Type B pancreatic cell (in vitro differentiated cells): Measurements from ENCODE around the gene DRGX. TPM values are rescaled to one million over a fixed set of nuclear protein-coding genes. Genes with fewer than 3 reads are reported as not detected.

Source experiments
- DNase-seq: peaks from one replicate; pipeline ENCODE4 v3.0.0; 2021; ENCODE audit warnings: mixed read lengths; ENCODE audit not compliant: unreplicated experiment; ENCODE audit errors: extremely low spot score
- H3K27ac Mint-ChIP-seq: 2 replicates; pipeline ENCODE4 v1.8.0; 2021; ENCODE audit warnings: mild to moderate bottlenecking, mixed read lengths
- H3K27me3 Mint-ChIP-seq: 2 replicates; pipeline ENCODE4 v1.8.0; 2021; ENCODE audit warnings: mixed read lengths
- H3K36me3 Mint-ChIP-seq: 2 replicates; pipeline ENCODE4 v1.8.0; 2021; ENCODE audit warnings: mixed read lengths
- H3K4me1 Mint-ChIP-seq: one replicate; pipeline ENCODE4 v1.8.0; 2021; ENCODE audit warnings: mixed read lengths; ENCODE audit not compliant: unreplicated experiment
- H3K4me3 Mint-ChIP-seq: 2 replicates; pipeline ENCODE4 v1.8.0; 2021; ENCODE audit warnings: mild to moderate bottlenecking, mixed read lengths
- H3K9me3 Mint-ChIP-seq: 2 replicates; pipeline ENCODE4 v1.8.0; 2021; ENCODE audit warnings: mixed read lengths
- total RNA-seq: library from RNA; stranded (reverse); gene quantifications from 2 replicates; pipeline ENCODE4 v1.2.1, GENCODE V29; 2021; ENCODE audit warnings: low replicate concordance
- TF ChIP-seq, protein P1 (sequence below): fragments of 200-600 bp; sonication (generic); conservative IDR thresholded peaks from 2 replicates; pipeline ENCODE4 v1.5.0; 2021; ENCODE audit warnings: antibody characterized with exemption, mild to moderate bottlenecking

DRGX gene
- total RNA-seq, 1 donor from 2014 or later, result 0.22 TPM

DNA sequence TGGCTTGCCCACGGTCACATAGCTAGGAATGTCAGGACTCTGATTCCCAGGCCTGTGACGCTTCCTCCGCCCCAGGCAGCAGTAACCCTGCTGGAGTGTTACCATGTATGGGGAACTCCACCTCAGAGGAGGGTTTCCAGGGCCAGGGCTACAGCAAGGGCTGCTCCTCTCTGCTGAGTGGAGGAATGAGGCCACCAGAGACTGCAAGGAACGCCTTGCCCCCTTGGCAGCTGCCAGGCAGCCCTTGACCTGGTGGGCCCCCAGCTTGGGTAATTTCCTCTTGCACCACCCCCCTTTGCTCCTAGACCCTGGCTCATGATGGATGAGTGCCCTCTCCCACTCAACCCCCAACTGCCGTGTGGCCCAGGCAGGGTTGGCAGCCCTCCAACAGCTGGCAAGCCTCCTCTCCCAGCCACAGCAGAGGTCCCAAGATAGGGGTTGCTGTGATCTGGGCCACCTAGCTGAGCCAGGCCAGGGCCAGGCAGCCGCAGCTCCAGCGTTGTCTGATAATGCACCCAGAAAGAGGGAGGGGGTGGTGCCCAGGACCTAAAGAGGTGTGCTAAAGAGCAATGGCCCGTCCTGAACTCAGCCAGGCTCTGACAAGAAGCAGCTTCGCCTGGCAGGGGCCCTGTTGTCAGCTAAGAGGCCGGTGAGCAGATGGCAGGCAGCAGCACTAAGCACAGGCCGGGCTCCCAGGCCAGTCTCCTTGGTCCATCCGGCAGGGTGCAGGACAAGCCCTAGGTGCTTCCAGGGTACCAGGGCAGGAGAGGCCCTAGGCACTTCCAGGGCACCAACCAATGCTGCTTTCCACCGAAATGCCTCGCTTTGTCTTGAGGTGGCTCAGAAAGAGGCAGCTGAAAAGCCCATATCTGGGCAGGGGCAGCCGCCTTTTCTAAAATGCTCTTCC is 35.4 kb downstream of the DRGX start:
- Mint-ChIP-seq H3K4me3 (no peak overlapping the region), H3K9me3 (peaks cover 4% of the 10 kb centered on the region), H3K27me3 (peaks cover 22% of the 10 kb centered on the region), H3K4me1 (no peaks in the 10 kb centered on the region), H3K27ac (no peak overlapping the region), H3K36me3 (no peaks in the 10 kb centered on the region)
- TF ChIP-seq, protein P1, sequence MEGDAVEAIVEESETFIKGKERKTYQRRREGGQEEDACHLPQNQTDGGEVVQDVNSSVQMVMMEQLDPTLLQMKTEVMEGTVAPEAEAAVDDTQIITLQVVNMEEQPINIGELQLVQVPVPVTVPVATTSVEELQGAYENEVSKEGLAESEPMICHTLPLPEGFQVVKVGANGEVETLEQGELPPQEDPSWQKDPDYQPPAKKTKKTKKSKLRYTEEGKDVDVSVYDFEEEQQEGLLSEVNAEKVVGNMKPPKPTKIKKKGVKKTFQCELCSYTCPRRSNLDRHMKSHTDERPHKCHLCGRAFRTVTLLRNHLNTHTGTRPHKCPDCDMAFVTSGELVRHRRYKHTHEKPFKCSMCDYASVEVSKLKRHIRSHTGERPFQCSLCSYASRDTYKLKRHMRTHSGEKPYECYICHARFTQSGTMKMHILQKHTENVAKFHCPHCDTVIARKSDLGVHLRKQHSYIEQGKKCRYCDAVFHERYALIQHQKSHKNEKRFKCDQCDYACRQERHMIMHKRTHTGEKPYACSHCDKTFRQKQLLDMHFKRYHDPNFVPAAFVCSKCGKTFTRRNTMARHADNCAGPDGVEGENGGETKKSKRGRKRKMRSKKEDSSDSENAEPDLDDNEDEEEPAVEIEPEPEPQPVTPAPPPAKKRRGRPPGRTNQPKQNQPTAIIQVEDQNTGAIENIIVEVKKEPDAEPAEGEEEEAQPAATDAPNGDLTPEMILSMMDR, result no peak
- DNase-seq, result peak; percentile 62

DNA sequence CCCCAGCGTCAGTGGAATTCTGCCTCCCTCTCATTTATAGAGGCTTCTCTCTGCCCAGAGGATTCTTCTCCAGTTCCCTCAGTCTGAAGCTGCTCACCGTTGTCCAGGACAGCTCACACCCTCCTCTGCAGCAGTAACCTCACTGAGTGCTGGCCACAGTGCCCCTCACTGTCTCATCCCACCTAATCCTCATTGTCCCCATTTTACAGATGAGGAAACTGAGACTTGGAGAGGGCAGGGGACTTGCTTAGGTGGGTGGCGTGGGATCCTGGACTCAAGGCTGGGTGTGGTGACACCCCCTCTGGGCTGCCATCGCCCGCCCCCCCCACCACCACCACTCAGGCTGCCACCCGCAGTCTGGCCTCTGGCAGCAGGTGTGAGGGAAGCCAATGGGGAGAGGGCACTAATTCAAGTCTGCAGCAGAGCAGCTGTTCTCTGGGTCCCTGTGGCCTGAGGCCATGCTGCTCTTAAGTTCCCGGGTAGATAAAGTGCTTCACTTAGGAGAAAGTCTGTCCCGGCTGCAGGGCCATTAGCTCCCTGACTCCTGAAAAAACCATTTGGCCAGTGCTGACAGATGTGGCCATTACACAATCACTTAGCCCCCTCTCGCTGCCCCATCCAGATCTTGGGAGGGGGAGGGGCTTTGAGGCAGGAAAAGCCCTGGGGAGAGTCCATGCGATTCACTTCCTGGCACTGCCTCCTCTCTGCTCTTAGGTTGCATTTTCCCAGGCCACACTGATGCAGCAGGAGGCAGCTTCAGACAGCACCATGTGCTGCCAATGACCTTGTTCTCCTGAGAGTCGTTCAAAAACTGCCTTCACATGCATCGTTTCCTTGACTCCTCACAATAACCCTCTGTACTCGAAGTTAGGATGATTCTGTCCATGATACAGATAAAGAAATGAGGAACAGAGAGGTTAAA is 36.3 kb downstream of the DRGX start:
- H3K27me3 Mint-ChIP-seq, result peaks cover 18% of the 10 kb centered on the region
- H3K36me3 Mint-ChIP-seq, result no peaks in the 10 kb centered on the region
- peaks cover 4% of the 10 kb centered on the region for H3K9me3 Mint-ChIP-seq
- no peak for DNase-seq
- TF ChIP-seq, protein P1, result no peak
- no peak overlapping the region for H3K27ac Mint-ChIP-seq
- no peak overlapping the region for H3K4me3 Mint-ChIP-seq
- H3K4me1 Mint-ChIP-seq, result no peaks in the 10 kb centered on the region

DNA sequence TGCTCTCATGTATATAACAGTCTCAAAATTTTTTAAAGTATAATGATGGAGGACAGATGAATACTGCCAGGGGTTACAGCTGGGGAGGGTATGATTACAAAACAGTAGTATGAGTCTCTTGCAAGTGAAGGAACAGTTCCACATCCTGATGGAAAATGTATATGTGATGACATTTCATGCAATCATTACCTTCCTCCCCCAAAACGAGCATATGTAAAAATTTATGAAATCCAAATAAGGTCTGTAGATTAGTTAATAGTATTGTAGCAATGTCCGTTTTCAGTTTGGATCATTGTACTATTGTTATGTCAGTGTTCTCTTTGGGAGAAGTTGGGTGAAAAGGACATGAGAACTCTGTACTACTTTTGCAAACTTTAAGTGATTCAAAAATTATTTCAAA is 38.0 kb downstream of the DRGX start:
- H3K4me3 Mint-ChIP-seq, result no peak overlapping the region
- DNase-seq, result no peak
- H3K27ac Mint-ChIP-seq, result no peak overlapping the region

DNA sequence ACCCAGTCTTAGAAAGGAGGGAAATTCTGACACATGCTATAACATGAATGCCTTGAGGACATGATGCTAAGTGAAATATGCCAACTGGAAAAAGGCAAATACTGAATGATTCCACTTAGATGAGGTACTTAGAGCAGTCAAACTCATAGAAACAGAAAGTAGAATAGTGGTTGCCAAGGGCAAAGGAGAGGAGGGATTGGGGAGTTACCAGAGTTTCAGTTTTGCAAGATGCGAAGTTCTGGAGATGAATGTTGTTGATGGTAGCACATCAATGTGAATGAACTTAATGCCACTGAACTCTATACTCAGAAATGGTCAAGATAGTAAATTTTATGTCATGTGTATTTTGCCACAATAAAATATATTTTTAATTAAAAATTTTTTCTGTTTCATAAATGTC is 38.9 kb downstream of the DRGX start:
- no peak for DNase-seq
- Mint-ChIP-seq H3K36me3 (no peaks in the 10 kb centered on the region), H3K4me1 (no peaks in the 10 kb centered on the region), H3K27me3 (peaks cover 8% of the 10 kb centered on the region), H3K9me3 (peaks cover 4% of the 10 kb centered on the region), H3K27ac (no peak overlapping the region), H3K4me3 (no peak overlapping the region)
- TF ChIP-seq, protein P1, result no peak

More for the DNA sequence above, 38.0 kb downstream of the DRGX start:
- Mint-ChIP-seq H3K27me3 (peaks cover 13% of the 10 kb centered on the region), H3K4me1 (no peaks in the 10 kb centered on the region), H3K36me3 (no peaks in the 10 kb centered on the region), H3K9me3 (peaks cover 4% of the 10 kb centered on the region)
- TF ChIP-seq, protein P1, result no peak

DNA sequence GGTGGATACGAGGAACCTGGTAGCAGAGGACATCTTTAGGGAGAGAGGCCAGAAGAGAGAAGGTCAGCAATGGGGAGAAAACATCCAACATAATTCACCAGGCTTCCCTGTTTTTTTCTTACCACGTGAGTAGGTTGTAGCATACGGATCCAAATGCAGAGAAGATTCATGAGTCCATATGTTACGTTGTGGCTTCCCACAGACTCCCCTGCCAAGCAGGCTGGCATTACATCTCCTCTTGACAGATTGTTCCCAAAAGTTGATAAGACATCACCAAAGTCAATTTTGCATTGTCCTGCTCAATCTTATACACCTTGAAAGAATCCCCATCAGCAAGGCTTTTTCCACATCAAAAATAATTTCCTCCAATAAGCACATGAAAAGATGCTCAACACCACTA is 39.7 kb downstream of the DRGX start:
- no peak overlapping the region for H3K27ac Mint-ChIP-seq
- peaks cover 6% of the 10 kb centered on the region for H3K27me3 Mint-ChIP-seq
- no peaks in the 10 kb centered on the region for H3K4me1 Mint-ChIP-seq
- no peaks in the 10 kb centered on the region for H3K36me3 Mint-ChIP-seq
- TF ChIP-seq, protein P1, result no peak
- DNase-seq, result no peak
- H3K4me3 Mint-ChIP-seq, result no peak overlapping the region
- peaks cover 4% of the 10 kb centered on the region for H3K9me3 Mint-ChIP-seq
